Measurements from ENCODE around the gene HSPA4L. TPM values are rescaled to one million over a fixed set of nuclear protein-coding genes. Genes with fewer than 3 reads are reported as not detected.

Gene HSPA4L
- total and polyA plus RNA-seq, 2 donors (not counting 3 experiments of a cell fraction or from before 2014, with no cell fraction given): 1.3 to 12.4 TPM

DNA sequence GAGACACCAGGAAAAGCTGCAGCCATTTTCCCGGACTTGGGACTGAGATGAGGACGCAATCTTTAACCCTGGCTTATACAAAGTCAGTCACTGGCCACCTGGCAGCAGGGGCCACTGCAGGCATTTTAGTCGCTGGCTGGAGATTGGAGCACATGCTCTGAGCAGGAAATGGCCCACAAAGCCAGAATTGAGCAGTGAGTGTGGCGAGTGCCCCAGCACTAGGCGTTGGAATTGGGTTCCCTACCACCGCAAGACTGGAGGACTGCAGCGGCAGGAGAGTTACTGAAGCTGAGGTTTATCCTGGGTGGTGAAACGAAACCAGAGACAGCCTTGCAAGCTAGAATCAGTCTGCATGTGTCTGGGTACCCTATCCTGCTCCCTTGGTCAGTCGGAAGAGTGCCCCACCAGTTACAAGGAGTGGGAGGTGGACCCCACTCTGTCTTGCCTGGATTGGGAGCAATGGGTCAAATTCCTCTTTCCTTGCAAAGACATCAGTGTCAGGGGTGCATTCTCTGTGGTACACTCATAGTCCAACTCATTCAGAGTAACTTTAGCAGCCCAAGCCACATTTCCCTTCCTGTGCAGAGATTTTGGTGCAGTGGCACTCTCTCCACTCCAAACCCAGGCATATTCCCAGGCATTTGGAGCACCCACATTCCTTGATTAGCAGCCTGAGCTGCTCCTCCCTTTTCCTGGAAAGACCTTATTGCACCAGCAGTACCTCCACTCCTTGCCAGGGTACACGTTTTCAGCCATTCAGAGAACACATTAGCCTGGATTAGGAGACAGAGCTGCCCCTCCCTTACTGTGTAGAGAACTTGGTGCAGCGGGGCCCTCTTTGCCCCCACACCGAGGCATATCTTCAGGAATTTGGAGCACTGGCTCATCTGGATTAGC is 61.8 kb downstream of the HSPA4L start:
- no peaks in the 10 kb centered on the region for H3K36me3 ChIP-seq (ENCODE audit: control insufficient read depth in 2 of 2, extremely low read depth in 1 of 2, insufficient read depth in 2 of 2, low read length in 2 of 2)
- DNase-seq (ENCODE audit: low read depth, low spot score) (no peak), FAIRE-seq (no peak)
- H4K20me1 ChIP-seq (replicated peaks; ENCODE audit: control insufficient read depth, extremely low read depth, insufficient read depth, low read length): no peaks in the 10 kb centered on the region
- no peak overlapping the region for H3K4me2 ChIP-seq (ENCODE audit: insufficient read depth, low read length)
- POLR2A ChIA-PET: no interaction called here
- dilution Hi-C loops (cut with MboI; ENCODE audit: extremely low pct_ligation_motif_present, low sequenced_read_pairs): no loop called here
- no peak overlapping the region for H3K4me3 ChIP-seq (replicated peaks in 1 of 3; ENCODE audit: insufficient read depth in 1 of 3, low read depth in 1 of 3, low read length in 3 of 3)
- no peaks in the 10 kb centered on the region for H3K79me2 ChIP-seq (ENCODE audit: control insufficient read depth, insufficient read depth, low read length)
- intact Hi-C loops (cut with micrococcal nuclease): no loop called here
- H3K9me3 ChIP-seq (replicated peaks; ENCODE audit: control insufficient read depth, insufficient read depth, low read length): no peaks in the 10 kb centered on the region
- no peak overlapping the region for H2AFZ ChIP-seq (ENCODE audit: low read depth, low read length)
- H3K27me3 ChIP-seq (ENCODE audit: control insufficient read depth in 2 of 2, insufficient read depth in 2 of 2, low read length in 2 of 2): no peaks in the 10 kb centered on the region
- BruUV-seq (replicated peaks): no TSS peak
- no peaks in the 10 kb centered on the region for H3K9me1 ChIP-seq (replicated peaks; ENCODE audit: control insufficient read depth, extremely low read depth, insufficient read depth, low read length)
- no peak overlapping the region for H3K9ac ChIP-seq (replicated peaks; ENCODE audit: extremely low read depth, insufficient read depth, low read length)
- H3K4me1 ChIP-seq (ENCODE audit: control insufficient read depth, extremely low read depth, insufficient read depth, low read length): no peaks in the 10 kb centered on the region
- no peak overlapping the region for H3K27ac ChIP-seq (ENCODE audit: insufficient read depth, low read depth, low read length)
- CTCF ChIA-PET: no interaction called here
- TF ChIP-seq FOS (IDR thresholded peaks at IDR 0.05; ENCODE audit: borderline replicate concordance, insufficient read depth, low read length) (no peak), EZH2 (IDR thresholded peaks at IDR 0.05; ENCODE audit: borderline replicate concordance, low read depth, low read length, severe bottlenecking) (no peak), GATA2 (IDR thresholded peaks at IDR 0.05; ENCODE audit: insufficient read depth, insufficient read length, low read depth, low read length) (no peak)

- Histone ChIP-seq H3K4me2 (ENCODE audit: insufficient read depth, low read length) (no peak overlapping the region), H2AFZ (ENCODE audit: low read depth, low read length) (no peak overlapping the region), H3K27me3 (ENCODE audit: control insufficient read depth in 2 of 2, insufficient read depth in 2 of 2, low read length in 2 of 2) (no peaks in the 10 kb centered on the region), H3K79me2 (ENCODE audit: control insufficient read depth, insufficient read depth, low read length) (no peaks in the 10 kb centered on the region), H3K9me3 (replicated peaks; ENCODE audit: control insufficient read depth, insufficient read depth, low read length) (no peaks in the 10 kb centered on the region), H3K9me1 (replicated peaks; ENCODE audit: control insufficient read depth, extremely low read depth, insufficient read depth, low read length) (no peaks in the 10 kb centered on the region), H3K9ac (replicated peaks; ENCODE audit: extremely low read depth, insufficient read depth, low read length) (no peak overlapping the region), H4K20me1 (replicated peaks; ENCODE audit: control insufficient read depth, extremely low read depth, insufficient read depth, low read length) (no peaks in the 10 kb centered on the region), H3K4me1 (ENCODE audit: control insufficient read depth, extremely low read depth, insufficient read depth, low read length) (no peaks in the 10 kb centered on the region), H3K4me3 (replicated peaks in 1 of 3; ENCODE audit: insufficient read depth in 1 of 3, low read depth in 1 of 3, low read length in 3 of 3) (no peak overlapping the region), H3K36me3 (ENCODE audit: control insufficient read depth in 2 of 2, extremely low read depth in 1 of 2, insufficient read depth in 2 of 2, low read length in 2 of 2) (no peaks in the 10 kb centered on the region), H3K27ac (ENCODE audit: insufficient read depth, low read depth, low read length) (no peak overlapping the region)
- TF ChIP-seq, protein P1, sequence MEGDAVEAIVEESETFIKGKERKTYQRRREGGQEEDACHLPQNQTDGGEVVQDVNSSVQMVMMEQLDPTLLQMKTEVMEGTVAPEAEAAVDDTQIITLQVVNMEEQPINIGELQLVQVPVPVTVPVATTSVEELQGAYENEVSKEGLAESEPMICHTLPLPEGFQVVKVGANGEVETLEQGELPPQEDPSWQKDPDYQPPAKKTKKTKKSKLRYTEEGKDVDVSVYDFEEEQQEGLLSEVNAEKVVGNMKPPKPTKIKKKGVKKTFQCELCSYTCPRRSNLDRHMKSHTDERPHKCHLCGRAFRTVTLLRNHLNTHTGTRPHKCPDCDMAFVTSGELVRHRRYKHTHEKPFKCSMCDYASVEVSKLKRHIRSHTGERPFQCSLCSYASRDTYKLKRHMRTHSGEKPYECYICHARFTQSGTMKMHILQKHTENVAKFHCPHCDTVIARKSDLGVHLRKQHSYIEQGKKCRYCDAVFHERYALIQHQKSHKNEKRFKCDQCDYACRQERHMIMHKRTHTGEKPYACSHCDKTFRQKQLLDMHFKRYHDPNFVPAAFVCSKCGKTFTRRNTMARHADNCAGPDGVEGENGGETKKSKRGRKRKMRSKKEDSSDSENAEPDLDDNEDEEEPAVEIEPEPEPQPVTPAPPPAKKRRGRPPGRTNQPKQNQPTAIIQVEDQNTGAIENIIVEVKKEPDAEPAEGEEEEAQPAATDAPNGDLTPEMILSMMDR (IDR thresholded peaks at IDR 0.05; ENCODE audit: extremely low read depth in 1 of 2, insufficient read depth in 1 of 2, low read depth in 1 of 2, low read length in 2 of 2): no peak
- no peak for TF ChIP-seq JUN (IDR thresholded peaks at IDR 0.05; ENCODE audit: borderline replicate concordance, insufficient read depth, insufficient read length, low read depth)
- TF ChIP-seq, protein P2, sequence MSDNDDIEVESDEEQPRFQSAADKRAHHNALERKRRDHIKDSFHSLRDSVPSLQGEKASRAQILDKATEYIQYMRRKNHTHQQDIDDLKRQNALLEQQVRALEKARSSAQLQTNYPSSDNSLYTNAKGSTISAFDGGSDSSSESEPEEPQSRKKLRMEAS (IDR thresholded peaks at IDR 0.05; ENCODE audit: insufficient read depth, insufficient read length): no peak
- intact Hi-C loops (cut with micrococcal nuclease): no loop called here
- no peak for FAIRE-seq
- no peak for DNase-seq (ENCODE audit: low read depth, low spot score)
- ChIA-PET POLR2A (no interaction called here), CTCF (no interaction called here)
- no TSS peak for BruUV-seq (replicated peaks)
- dilution Hi-C loops (cut with MboI; ENCODE audit: extremely low pct_ligation_motif_present, low sequenced_read_pairs): no loop called here
These were observed 62.5 kb downstream of the HSPA4L start for GRCh38 chr4:127844601-127845116.

All from endothelial cell of umbilical vein (primary cell).